Stimulated activated CD4-positive, alpha-beta T cell treated with anti-CD3 and anti-CD28 coated beads, Interleukin-15, amount 100 ng/mL, for 48 hours (primary cell): ENCODE data around the gene PLPP4.
"Not testable (repeated sequence)": the region's sequence is repeated elsewhere in the genome, so short reads cannot be mapped to it uniquely, and the experiment has no call there.

Experiments
- DNase-seq, 2 donors: peaks; one replicate each; pipeline ENCODE4 v3.0.0-alpha.2; 2020; ENCODE audit warnings: low read depth in 2 of 2

The PLPP4 gene

GRCh38 chr10:120486671-120487205 is 29.7 kb downstream of the PLPP4 start:
- no peak for DNase-seq

- no peak for DNase-seq
Observed at GRCh38 chr10:120490288-120490687, 33.3 kb downstream of the PLPP4 start.

- no peak for DNase-seq
Observed at GRCh38 chr10:120492346-120492745, 35.3 kb downstream of the PLPP4 start.

- no peak for DNase-seq
Observed at GRCh38 chr10:120493411-120494312, 36.6 kb downstream of the PLPP4 start.

- no peak for DNase-seq
Observed at GRCh38 chr10:120494313-120494710, 37.3 kb downstream of the PLPP4 start.

- DNase-seq = no peak
Observed at GRCh38 chr10:120495226-120496009, 38.4 kb downstream of the PLPP4 start.

- DNase-seq = no peak
Observed at GRCh38 chr10:120499883-120500282, 42.9 kb downstream of the PLPP4 start.

GRCh38 chr10:120503689-120504088 is 46.7 kb downstream of the PLPP4 start:
- DNase-seq = no peak

GRCh38 chr10:120504227-120504626 is 47.2 kb downstream of the PLPP4 start:
- DNase-seq = not testable (repeated sequence)

- no peak for DNase-seq
Observed at GRCh38 chr10:120505056-120505455, 48.0 kb downstream of the PLPP4 start.

- no peak for DNase-seq
Observed at GRCh38 chr10:120505866-120506265, 48.8 kb downstream of the PLPP4 start.

- no peak for DNase-seq
Observed at GRCh38 chr10:120506674-120507073, 49.6 kb downstream of the PLPP4 start.

GRCh38 chr10:120507175-120507574 is 50.1 kb downstream of the PLPP4 start:
- no peak for DNase-seq

GRCh38 chr10:120507651-120508050 is 50.6 kb downstream of the PLPP4 start:
- DNase-seq = no peak

- peak in 1 of 2 donors; percentile 1 for DNase-seq
Observed at GRCh38 chr10:120508393-120508792, 51.4 kb downstream of the PLPP4 start.

- no peak for DNase-seq
Observed at GRCh38 chr10:120508966-120509365, 51.9 kb downstream of the PLPP4 start.

GRCh38 chr10:120511165-120511564 is 54.1 kb downstream of the PLPP4 start:
- no peak for DNase-seq

GRCh38 chr10:120513307-120513796 is 56.3 kb downstream of the PLPP4 start:
- DNase-seq = no peak

GRCh38 chr10:120514035-120514620 is 57.1 kb downstream of the PLPP4 start:
- DNase-seq = peak in 1 of 2 donors; percentile 2

- no peak for DNase-seq
Observed at GRCh38 chr10:120514959-120515358, 57.9 kb downstream of the PLPP4 start.

GRCh38 chr10:120515741-120516140 is 58.7 kb downstream of the PLPP4 start:
- DNase-seq = no peak

GRCh38 chr10:120516426-120516825 is 59.4 kb downstream of the PLPP4 start:
- DNase-seq = no peak
